Astrocyte (in vitro differentiated cells and primary cell): ENCODE results near the gene LRRC3B. TPM values are rescaled to one million over a fixed set of nuclear protein-coding genes. Genes with fewer than 3 reads are reported as not detected.

Experiments used
- DNase-seq: peaks from one replicate; pipeline ENCODE4 v3.0.0-alpha.2; 2010; ENCODE audit warnings: low read depth
- FAIRE-seq: peaks from 2 replicates; lab custom pipeline; 2011; peaks lifted over from hg19 to GRCh38; lab: Jason Lieb, UNC
- H2AFZ ChIP-seq: 2 replicates; pipeline ENCODE4 v1.6.0; 2012; ENCODE audit warnings: low read depth, low read length, inconsistent platforms
- H3K27ac ChIP-seq: 2 replicates; pipeline ENCODE4 v1.5.1; 2011; ENCODE audit warnings: low read depth, low read length, inconsistent platforms
- H3K27me3 ChIP-seq: 2 replicates; pipeline ENCODE4 v1.6.0; 2011; ENCODE audit warnings: low read length, inconsistent platforms; ENCODE audit not compliant: insufficient read depth
- H3K36me3 ChIP-seq: 2 replicates; pipeline ENCODE4 v1.5.1; 2011; ENCODE audit warnings: low read length, inconsistent platforms; ENCODE audit not compliant: insufficient read depth
- H3K4me1 ChIP-seq: 2 replicates; pipeline ENCODE4 v1.5.1; 2011; ENCODE audit warnings: low read length, inconsistent platforms; ENCODE audit not compliant: insufficient read depth
- H3K4me2 ChIP-seq: 2 replicates; pipeline ENCODE4 v1.6.0; 2012; ENCODE audit warnings: low read length, inconsistent platforms
- H3K4me3 ChIP-seq: 2 replicates; pipeline ENCODE4 v1.5.1; 2011; ENCODE audit warnings: low read depth, mild to moderate bottlenecking, low read length, inconsistent platforms; ENCODE audit not compliant: insufficient read depth
- H3K79me2 ChIP-seq: 2 replicates; pipeline ENCODE4 v1.6.0; 2012; ENCODE audit warnings: mild to moderate bottlenecking, low read length, inconsistent platforms; ENCODE audit not compliant: insufficient read depth
- H3K9ac ChIP-seq: 2 replicates; pipeline ENCODE4 v1.6.0; 2012; ENCODE audit warnings: mild to moderate bottlenecking, low read length, inconsistent platforms
- H3K9me3 ChIP-seq: 2 replicates; pipeline ENCODE4 v1.5.1; 2012; ENCODE audit warnings: low read depth, mild to moderate bottlenecking, low read length, inconsistent platforms; ENCODE audit not compliant: insufficient read depth
- H4K20me1 ChIP-seq: 2 replicates; pipeline ENCODE4 v1.6.0; 2012; ENCODE audit warnings: low read length, inconsistent platforms; ENCODE audit not compliant: insufficient read depth
- H3K27ac Mint-ChIP-seq: one replicate; pipeline ENCODE4 v1.8.0; 2021; ENCODE audit warnings: mild to moderate bottlenecking, mixed read lengths; ENCODE audit not compliant: unreplicated experiment
- H3K27me3 Mint-ChIP-seq: one replicate; pipeline ENCODE4 v1.8.0; 2021; ENCODE audit warnings: low read depth, mixed read lengths; ENCODE audit not compliant: unreplicated experiment
- H3K36me3 Mint-ChIP-seq: one replicate; pipeline ENCODE4 v1.8.0; 2021; ENCODE audit warnings: low read depth, mixed read lengths; ENCODE audit not compliant: unreplicated experiment
- H3K4me1 Mint-ChIP-seq: one replicate; pipeline ENCODE4 v1.8.0; 2021; ENCODE audit warnings: low read depth, mixed read lengths; ENCODE audit not compliant: unreplicated experiment
- H3K4me3 Mint-ChIP-seq: one replicate; pipeline ENCODE4 v1.8.0; 2021; ENCODE audit warnings: mild to moderate bottlenecking, moderate library complexity, mixed read lengths; ENCODE audit not compliant: unreplicated experiment
- H3K9me3 Mint-ChIP-seq: one replicate; pipeline ENCODE4 v1.8.0; 2021; ENCODE audit warnings: mild to moderate bottlenecking, mixed read lengths; ENCODE audit not compliant: unreplicated experiment
- CTCF ChIP-seq: IDR thresholded peaks from 2 replicates; pipeline ENCODE4 v1.5.1; 2011; ENCODE audit warnings: low read depth, mild to moderate bottlenecking, inconsistent platforms, low read length, moderate library complexity; ENCODE audit not compliant: insufficient read depth
- EZH2 ChIP-seq: IDR thresholded peaks from 2 replicates; pipeline ENCODE4 v1.6.1; 2012; ENCODE audit warnings: mild to moderate bottlenecking, low read length, inconsistent platforms; ENCODE audit not compliant: insufficient read depth
- total RNA-seq: library from RNA; stranded (reverse); gene quantifications from 2 replicates; pipeline ENCODE4 v1.2.1, GENCODE V29; 2021

LRRC3B gene
- total RNA-seq, 1 donor from 2014 or later = 5.7 TPM

- H3K27me3 ChIP-seq = no peaks in the 10 kb centered on the region
- H2AFZ ChIP-seq = no peak overlapping the region
- H3K4me3 ChIP-seq = no peak overlapping the region
- Mint-ChIP-seq H3K9me3 (no peaks in the 10 kb centered on the region), H3K27ac (no peak overlapping the region), H3K27me3 (no peaks in the 10 kb centered on the region), H3K36me3 (no peaks in the 10 kb centered on the region), H3K4me1 (no peaks in the 10 kb centered on the region), H3K4me3 (no peak overlapping the region)
- TF ChIP-seq CTCF (no peak), EZH2 (no peak)
- DNase-seq (no peak), FAIRE-seq (no peak)
- no peak overlapping the region for H3K4me2 ChIP-seq
- H3K9ac ChIP-seq = no peak overlapping the region
- no peaks in the 10 kb centered on the region for H3K79me2 ChIP-seq
- H3K9me3 ChIP-seq = no peaks in the 10 kb centered on the region
- no peaks in the 10 kb centered on the region for H4K20me1 ChIP-seq
- H3K4me1 ChIP-seq = no peaks in the 10 kb centered on the region
- H3K27ac ChIP-seq = no peak overlapping the region
- no peaks in the 10 kb centered on the region for H3K36me3 ChIP-seq
Measured at GRCh38 chr3:26639339-26639738, 16.8 kb downstream of the LRRC3B start.

GRCh38 chr3:26647078-26647477 lies 24.5 kb downstream of the LRRC3B start:
- Histone ChIP-seq H3K4me2 (no peak overlapping the region), H3K36me3 (no peaks in the 10 kb centered on the region), H4K20me1 (no peaks in the 10 kb centered on the region), H3K9ac (no peak overlapping the region), H2AFZ (no peak overlapping the region), H3K4me1 (no peaks in the 10 kb centered on the region), H3K9me3 (no peaks in the 10 kb centered on the region), H3K4me3 (no peak overlapping the region), H3K27me3 (no peaks in the 10 kb centered on the region), H3K79me2 (no peaks in the 10 kb centered on the region), H3K27ac (no peak overlapping the region)
- DNase-seq (no peak), FAIRE-seq (no peak)
- no peaks in the 10 kb centered on the region for H3K36me3 Mint-ChIP-seq
- H3K27ac Mint-ChIP-seq = no peak overlapping the region
- TF ChIP-seq EZH2 (no peak), CTCF (no peak)
- no peaks in the 10 kb centered on the region for H3K27me3 Mint-ChIP-seq
- no peaks in the 10 kb centered on the region for H3K4me1 Mint-ChIP-seq
- H3K4me3 Mint-ChIP-seq = no peak overlapping the region
- no peaks in the 10 kb centered on the region for H3K9me3 Mint-ChIP-seq

GRCh38 chr3:26648461-26648860 lies 25.9 kb downstream of the LRRC3B start:
- H3K9ac ChIP-seq = no peak overlapping the region
- no peak overlapping the region for H3K4me3 ChIP-seq
- H3K27me3 Mint-ChIP-seq = no peaks in the 10 kb centered on the region
- H3K36me3 Mint-ChIP-seq = no peaks in the 10 kb centered on the region
- no peak overlapping the region for H3K27ac Mint-ChIP-seq
- no peaks in the 10 kb centered on the region for H3K27me3 ChIP-seq
- no peaks in the 10 kb centered on the region for H3K79me2 ChIP-seq
- DNase-seq (no peak), FAIRE-seq (no peak)
- H3K4me2 ChIP-seq = no peak overlapping the region
- no peak overlapping the region for H3K27ac ChIP-seq
- TF ChIP-seq EZH2 = no peak
- TF ChIP-seq CTCF = no peak
- H3K4me1 Mint-ChIP-seq = no peaks in the 10 kb centered on the region
- no peaks in the 10 kb centered on the region for H3K9me3 ChIP-seq
- no peaks in the 10 kb centered on the region for H3K4me1 ChIP-seq
- H2AFZ ChIP-seq = no peak overlapping the region
- no peaks in the 10 kb centered on the region for H4K20me1 ChIP-seq
- H3K4me3 Mint-ChIP-seq = no peak overlapping the region
- H3K9me3 Mint-ChIP-seq = no peaks in the 10 kb centered on the region
- H3K36me3 ChIP-seq = no peaks in the 10 kb centered on the region
